ENCODE measurements around the gene FIBCD1.

Gene FIBCD1

DNA sequence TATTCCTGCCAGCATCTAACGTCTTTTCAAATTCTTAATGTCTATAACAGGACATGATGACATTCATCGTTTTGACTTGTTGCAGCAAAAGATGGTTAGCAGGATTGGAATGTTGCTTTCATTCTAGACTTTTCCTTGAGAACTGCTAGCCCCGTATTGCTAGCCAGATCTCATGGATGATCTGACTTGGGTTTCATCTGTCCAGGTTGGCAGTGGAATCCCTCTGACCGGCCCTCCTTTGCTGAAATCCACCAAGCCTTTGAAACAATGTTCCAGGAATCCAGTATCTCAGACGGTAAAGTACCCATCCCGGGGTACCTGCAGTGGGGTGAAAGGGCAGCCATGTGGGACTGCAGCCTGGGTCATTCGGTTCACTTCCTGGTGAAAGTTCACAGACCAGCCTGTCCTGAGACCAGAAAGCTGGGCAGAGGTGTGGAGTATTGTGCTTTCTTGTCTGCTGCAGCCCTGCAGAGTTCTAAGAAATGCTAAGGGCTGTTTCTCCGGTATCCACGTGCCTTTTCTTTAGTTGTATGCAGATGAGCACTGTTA, 59.1 kb downstream of the FIBCD1 start:
- DNase-seq (ENCODE audit: low spot score), result no peak

DNA sequence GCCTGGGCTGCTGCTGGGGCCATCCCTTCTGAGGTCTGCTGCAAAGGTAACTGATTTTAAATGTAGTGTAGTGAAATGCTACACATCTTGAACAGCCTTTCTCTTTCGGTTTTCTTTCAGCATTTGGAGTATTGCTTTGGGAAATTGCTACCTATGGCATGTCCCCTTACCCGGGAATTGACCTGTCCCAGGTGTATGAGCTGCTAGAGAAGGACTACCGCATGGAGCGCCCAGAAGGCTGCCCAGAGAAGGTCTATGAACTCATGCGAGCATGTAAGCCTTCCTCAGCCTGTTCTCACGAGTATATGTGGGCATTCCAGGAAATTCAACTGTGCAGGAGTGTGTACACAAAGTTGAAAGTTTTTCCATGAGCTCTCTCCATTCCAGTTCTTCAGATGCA, 60.8 kb downstream of the FIBCD1 start:
- no peak for DNase-seq (ENCODE audit: low spot score)

DNA sequence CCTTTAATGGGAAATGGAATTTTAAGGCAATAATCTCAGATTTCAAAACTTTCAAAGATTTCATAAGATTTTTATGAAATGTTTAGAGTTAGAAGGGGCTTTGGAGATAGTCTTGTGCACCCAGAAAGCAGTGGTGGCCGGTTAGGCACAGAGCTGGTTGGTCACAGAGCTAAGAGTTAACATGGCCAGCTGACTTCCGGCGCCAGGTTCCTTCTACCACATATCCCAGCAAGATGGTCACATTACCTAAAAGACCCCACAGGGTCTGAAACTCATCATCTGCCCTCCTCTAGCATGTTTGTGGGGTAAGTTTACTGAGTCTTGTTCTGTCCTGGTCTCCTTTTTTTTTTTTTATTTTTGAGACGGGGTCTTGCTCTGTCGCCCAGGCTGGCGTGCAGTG, 61.7 kb downstream of the FIBCD1 start:
- no peak for DNase-seq (ENCODE audit: low spot score)

DNA sequence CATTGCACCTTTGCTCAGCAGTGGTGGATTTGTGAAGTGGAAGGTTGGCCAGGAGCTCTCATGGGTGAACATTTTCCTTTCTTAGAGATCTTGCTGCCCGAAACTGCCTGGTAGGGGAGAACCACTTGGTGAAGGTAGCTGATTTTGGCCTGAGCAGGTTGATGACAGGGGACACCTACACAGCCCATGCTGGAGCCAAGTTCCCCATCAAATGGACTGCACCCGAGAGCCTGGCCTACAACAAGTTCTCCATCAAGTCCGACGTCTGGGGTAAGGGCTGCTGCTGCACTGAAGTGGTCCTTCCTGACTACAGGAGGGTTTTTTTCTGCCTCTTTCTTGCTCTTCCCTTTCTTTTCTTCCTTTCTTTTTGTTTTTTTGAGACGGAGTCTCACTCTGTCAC, 64.3 kb downstream of the FIBCD1 start:
- no peak for DNase-seq (ENCODE audit: low spot score)

DNA sequence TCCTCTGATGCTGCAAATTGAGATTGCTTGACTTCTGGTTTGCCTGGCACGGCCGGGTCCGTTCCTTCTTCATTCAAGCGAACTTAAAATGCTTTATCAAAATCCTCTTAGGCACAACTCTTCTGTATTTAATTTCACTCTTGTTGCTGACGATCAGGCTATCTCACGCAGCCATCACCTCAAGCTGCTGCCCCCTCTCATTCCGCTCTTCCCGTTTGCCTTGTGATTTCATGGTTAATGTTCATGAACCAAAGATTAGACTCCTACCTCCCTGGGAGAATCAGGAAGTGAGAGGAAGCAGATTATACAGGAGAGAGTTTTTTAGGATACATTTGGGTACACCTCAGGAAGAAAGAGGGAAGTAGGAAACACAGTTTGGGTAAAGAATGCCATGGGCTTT, 65.1 kb downstream of the FIBCD1 start:
- DNase-seq (ENCODE audit: low spot score), result no peak

DNA sequence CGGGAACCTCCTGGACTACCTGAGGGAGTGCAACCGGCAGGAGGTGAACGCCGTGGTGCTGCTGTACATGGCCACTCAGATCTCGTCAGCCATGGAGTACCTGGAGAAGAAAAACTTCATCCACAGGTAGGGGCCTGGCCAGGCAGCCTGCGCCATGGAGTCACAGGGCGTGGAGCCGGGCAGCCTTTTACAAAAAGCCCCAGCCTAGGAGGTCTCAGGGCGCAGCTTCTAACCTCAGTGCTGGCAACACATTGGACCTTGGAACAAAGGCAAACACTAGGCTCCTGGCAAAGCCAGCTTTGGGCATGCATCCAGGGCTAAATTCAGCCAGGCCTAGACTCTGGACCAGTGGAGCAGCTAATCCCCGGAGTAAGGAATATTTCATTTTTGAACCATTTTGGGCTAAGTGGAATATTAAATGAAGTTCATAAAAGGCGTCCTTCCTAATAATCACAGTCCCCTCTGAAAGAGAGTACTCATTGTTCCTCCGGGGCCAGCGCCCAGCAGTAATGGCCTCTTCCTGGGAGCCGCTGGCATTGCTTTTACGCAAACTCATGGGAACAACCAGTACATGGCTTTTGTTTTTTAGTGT, 66.0 kb downstream of the FIBCD1 start:
- DNase-seq (ENCODE audit: low spot score), result no peak

DNA sequence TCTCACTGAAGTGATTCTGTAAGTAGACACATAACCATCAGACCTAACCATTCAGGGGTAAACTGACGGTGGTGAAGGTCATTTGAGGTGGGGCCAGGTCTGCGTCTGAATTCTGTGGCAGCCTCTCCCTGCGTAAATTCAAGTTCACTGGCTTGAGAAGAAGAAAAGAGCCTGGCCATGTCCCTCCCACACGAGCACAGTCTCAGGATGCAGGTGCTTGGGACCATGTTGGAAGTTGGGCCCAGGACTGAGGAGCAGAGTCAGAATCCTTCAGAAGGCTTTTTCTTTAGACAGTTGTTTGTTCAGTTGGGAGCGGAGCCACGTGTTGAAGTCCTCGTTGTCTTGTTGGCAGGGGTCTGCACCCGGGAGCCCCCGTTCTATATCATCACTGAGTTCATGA, 66.5 kb downstream of the FIBCD1 start:
- no peak for DNase-seq (ENCODE audit: low spot score)

DNA sequence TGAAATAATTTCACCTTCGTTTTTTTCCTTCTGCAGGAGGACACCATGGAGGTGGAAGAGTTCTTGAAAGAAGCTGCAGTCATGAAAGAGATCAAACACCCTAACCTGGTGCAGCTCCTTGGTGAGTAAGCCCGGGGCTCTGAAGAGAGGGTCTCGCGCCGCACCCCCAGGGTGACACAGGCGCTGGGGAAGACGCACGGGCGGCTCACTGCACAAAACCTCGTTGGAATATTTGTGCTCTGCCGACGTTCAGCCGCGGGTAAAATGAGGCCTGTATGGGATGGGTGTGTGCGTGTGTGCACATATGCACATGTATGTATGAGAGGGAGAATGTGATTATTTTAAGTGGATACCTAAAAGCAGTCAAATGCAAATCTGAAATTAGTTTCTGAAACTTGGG, 67.0 kb downstream of the FIBCD1 start:
- no peak for DNase-seq (ENCODE audit: low spot score)

DNA sequence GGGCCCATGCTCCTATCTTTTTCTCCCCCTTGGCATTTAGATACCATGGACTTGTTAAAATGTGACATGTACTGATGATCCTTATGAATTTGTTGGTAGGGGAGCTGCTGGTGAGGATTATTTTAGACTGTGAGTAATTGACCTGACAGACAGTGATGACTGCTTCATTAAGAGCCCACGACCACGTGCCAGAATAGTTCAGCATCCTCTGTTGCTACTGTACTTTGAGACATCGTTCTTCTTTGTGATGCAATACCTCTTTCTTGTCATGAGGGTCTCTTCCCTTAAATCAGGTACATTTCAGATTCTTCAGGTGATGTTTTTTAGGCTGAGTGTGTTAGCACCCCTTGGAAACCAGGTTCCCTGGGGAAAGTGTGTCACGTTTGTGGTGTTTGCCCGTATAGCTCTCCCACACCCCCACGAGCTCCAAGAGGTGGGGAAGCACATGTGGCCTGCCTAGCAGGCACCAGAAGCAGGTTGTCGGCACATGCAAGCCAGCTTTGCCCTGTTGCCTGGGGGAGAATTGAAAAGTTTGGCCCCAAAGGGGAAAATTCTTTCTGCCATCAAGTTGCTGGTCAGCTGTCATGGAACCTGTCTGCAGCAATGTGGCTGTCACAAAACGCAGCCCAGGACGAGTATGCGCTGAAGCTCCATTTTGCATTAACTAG, 67.5 kb downstream of the FIBCD1 start:
- no peak for DNase-seq (ENCODE audit: low spot score)

DNA sequence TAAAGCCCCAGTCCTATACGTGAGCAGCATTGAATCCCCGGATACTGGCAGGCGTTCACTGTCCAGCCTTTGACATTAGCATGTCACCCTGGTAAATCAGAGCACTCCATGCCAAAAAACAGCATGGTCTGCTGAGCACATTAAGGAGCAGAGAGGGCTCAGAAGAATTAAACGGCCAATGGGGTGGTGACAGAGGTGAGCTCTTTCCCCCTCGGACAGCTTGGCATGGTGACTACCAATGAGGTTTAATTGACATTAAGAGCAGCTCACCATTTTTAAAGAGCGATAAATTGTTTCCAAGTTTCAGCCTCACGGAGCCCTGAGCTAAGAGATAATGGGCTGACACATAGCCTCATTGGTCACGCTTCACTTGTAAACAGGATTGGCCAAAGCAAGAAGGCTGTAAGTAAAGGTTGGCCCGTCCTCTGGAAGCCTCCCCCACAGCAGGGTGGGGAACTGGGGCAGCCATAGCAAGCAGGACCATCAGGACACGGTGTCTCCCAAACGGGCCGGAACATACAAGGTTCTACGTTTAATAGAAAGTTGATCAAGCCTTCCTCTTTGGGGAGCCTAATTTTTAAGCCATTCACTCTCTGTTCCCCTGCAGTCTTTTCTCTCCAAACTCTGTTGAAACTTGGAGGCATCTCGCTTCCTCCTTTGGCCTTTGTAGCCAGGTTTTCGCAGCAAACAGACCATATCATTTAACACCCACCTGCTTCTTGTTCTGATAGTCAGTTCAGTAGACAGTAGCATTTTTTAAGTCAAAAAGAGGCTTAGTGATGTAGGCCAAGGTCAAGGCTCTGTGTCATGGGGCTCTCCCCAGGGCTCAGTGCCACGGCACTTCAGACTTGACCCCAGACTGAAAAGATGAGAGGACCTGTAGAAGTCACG, 68.3 kb downstream of the FIBCD1 start:
- no peak for DNase-seq (ENCODE audit: low spot score)

DNA sequence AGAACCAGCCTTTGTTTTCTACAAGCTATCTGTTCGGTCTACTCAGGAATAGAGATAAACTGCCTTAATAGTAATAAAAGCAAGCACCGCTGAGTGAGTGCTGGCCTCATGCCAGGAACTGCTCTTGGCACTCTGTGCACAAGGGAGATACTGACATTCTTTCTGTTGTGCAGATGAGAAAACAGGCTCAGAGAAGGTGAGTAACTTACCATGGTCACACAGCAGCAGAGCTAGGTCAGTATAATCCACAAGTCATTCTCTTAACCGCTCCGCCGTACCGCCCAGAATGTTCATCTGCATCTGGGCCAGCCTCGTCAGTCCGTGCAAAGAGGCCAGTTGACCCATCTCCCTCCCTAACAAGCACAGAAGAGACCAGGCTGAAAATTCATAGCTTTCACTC, 69.8 kb downstream of the FIBCD1 start:
- no peak for DNase-seq (ENCODE audit: low spot score)

DNA sequence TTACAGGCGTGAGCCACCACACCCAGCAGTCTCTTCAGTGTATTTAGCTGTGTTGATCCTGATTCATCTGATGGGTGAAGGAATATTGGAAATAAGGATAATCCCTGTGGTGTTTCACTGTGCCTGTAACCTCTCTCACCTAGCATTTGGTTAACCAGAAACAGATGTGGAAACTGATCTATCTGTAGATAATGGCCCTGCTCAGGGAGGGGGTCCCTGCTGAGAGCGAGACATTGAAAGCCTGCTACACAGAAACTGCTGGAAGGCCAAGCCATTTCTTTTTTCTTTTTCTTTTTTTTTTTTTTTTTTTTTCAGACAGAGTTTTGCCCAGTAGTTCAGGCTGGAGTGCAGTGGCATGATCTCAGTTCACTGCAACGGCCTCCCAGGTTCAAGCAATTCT, 70.8 kb downstream of the FIBCD1 start:
- DNase-seq (ENCODE audit: low spot score), result no peak

DNA sequence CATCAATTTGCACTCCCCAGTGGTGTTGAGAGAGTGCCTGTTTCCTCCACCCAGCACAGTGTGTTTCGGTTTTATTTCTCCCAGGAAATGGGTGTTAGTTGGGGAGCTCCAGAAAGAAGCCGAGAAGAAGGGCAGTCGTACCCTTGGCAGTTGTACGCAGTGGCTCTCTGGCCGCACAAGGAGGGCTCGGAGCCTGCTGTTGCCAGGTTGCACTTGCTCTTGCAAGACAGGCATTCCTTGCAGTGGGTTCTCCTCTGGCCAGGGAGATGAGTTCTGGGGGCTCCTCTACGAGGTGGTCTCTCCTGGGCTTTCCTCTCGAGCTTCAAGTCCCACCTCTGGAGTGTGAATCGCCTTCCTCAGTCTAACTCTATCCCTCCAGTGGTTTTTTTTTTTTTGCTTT, 71.5 kb downstream of the FIBCD1 start:
- DNase-seq (ENCODE audit: low spot score), result no peak

DNA sequence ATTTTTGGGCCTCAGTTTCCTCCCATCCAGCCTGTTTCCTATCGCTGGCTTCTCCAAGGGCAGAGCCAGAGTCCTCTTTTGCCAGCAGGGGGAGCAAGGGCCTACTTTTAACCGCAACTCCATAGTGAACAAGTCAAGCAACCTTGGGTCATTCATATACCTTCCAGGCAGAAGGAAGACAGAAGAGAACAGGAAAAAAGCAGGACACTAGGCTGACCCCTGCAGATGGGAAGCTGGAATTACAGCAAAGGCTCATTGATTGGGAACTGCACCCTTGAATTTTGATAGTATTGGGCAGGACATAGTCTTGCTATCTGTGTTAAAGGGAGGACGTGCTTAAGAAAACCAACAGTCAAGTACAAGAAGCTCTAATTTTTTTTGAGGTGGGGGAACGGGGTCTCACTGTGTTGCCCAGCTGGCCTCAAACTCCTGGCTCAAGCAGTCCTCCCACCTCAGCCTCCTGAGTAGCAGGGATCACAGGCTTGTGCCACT, 72.5 kb downstream of the FIBCD1 start:
- DNase-seq (ENCODE audit: low spot score), result peak; percentile 75

DNA sequence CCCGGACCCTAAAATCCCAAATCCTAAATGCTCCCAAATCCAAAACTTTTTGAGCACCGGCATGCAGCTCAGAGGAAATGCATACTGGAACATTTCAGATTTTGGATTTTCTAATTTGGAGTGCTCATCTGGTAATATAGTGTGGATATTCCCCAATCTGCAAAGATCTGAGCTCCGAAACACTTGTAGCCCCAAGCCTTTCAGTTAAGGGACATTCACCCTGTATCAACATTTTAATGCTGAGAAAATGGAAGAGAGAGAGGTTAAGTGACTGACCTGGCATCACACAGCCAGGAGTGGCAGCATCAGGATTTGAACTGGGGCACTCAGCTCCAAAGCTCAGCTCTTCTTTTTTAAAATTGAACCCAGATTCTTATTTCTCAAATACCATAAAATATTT, 73.1 kb downstream of the FIBCD1 start:
- DNase-seq (ENCODE audit: low spot score), result no peak

DNA sequence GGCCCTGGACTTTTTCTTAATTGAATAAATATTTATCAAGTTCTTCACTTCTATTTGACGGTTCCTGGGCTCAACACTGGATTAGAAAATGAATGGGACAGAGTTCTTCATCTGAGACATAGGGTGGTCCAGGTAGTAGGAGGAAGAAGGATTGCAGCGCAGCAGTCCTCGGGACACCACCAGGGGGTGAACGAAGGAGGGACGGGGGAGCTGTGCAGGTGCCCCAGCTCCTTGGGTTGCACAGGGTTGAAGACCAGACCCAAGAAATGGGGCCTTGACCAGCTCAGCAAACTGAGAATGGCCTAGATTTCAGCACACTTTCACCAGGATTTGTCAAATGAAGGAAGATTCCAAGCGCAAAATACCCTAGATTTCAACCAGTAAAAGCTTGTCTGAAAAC, 74.5 kb downstream of the FIBCD1 start:
- no peak for DNase-seq (ENCODE audit: low spot score)

DNA sequence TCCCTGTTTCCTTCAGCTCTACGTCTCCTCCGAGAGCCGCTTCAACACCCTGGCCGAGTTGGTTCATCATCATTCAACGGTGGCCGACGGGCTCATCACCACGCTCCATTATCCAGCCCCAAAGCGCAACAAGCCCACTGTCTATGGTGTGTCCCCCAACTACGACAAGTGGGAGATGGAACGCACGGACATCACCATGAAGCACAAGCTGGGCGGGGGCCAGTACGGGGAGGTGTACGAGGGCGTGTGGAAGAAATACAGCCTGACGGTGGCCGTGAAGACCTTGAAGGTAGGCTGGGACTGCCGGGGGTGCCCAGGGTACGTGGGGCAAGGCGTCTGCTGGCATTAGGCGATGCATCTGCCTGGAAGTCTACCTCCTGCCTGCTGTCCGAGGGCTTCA, 76.3 kb downstream of the FIBCD1 start:
- DNase-seq (ENCODE audit: low spot score), result no peak

DNA sequence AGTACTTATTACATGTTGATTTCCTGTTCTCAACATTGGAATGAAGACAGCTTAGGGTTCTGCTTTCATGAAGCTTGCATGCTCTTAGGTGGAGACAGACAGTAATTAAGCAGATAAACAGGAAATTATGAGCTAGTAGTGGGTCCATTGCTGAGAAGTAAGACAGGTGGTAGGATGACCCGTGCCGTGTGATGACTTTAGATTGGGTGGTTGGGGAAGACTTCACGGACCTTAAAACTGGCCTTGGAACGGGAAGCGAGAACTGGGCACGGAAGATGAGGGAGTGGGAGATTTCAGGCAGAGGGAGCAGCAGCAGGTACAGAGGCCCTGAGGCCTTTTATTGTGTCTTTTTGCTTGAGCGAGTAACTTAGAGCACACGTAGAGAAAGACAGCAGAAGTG, 76.8 kb downstream of the FIBCD1 start:
- no peak for DNase-seq (ENCODE audit: low spot score)

DNA sequence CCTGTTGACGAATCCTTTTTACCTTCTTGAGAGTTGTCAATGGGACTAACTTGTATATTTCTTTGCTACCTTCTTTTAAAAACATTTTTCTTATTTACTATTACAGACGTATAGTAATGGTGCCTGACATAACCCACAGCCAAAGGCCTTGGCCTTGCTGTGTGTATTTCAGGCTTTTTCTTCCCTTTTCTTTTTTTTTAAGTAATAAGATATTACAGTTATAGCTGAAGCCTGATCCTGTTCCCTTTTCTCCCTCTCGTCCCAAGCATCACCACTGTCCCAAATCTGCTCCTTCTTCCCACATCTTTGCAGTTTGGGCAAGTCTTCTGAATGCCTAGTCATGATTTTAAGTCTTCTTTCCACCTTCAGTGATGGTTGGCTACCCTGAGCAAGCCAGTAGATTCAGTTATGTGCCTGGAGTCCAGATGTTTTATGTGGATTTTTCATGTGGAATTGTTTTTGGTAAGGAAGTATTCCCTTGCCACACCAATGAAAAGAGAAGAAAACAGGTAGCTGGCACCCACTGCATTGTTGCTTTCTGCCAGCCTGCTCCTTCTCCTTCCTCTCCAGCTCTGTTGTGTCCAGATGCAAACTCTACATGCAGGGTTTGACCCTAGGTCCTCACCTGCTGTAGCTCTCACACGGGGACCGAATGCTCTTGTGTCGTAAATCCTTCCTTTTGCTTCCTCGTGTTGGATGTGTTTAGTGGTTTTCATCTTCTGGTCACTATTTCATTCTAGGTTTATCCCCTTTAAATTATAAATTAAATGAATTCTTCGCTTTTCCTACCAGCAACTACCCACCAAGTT, 77.5 kb downstream of the FIBCD1 start:
- no peak for DNase-seq (ENCODE audit: low spot score)

DNA sequence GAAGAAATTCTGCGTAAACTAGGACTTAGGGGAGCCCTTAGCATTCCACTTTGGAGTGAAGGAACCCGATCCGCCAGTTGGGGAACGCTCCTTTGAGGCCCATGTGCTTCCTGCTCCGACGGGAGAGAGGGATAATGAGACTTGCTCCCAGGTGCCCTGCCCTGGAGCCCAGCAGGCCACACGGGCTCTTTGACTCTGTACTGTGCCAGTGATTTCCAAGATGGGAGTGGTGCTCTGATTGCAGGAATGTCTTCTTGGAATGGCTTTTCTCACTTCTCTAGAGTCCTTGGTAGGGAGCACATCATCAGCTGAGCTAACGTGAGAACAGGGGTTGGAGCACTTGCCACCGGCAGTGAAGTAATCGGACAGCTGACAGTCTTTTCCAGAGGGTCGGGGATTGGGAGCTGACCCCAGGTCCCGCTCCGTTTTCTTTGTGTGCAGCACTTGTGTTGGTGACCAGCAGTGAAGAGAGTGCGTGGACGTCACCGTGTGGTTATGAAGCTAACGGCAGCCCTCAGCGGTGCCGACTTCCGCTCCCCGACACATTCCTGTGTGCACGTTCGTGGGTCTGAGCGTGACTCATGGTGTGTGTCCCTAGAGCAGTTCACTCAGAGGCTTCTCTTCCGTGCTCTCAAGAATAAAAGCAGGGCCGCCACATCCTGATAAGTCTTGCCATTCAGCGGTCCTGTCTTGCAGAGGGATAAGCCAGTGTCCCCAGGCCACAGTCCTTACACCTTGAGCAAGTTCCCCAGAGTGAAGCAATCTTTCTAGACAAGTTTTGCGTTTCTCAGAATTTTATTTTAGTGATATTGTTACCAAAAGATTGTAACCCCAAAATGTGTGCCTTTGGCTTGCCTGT, 78.4 kb downstream of the FIBCD1 start:
- DNase-seq (ENCODE audit: low spot score), result peak; percentile 93

Data from AG08395 (cell line).